Smooth muscle cell (in vitro differentiated cells): ENCODE results near the gene PGA4. TPM values are rescaled to one million over a fixed set of nuclear protein-coding genes. Genes with fewer than 3 reads are reported as not detected.

Experiments used
- DNase-seq: peaks from one replicate; lab custom pipeline; 2025; ENCODE audit not compliant: unreplicated experiment; lab: John Stamatoyannopoulos, UW
- H2AFZ ChIP-seq: fragments of 200-600 bp; sonication (generic); 2 replicates; pipeline ENCODE4 v1.6.0; 2016; ENCODE audit warnings: antibody characterized with exemption, low read depth, mild to moderate bottlenecking
- H3F3A ChIP-seq: fragments of 200-600 bp; sonication (generic); 2 replicates; pipeline ENCODE4 v1.6.0; 2017; ENCODE audit warnings: antibody characterized with exemption, low read depth
- H3K27ac ChIP-seq: fragments of 200-600 bp; sonication (generic); 2 replicates; pipeline ENCODE4 v1.5.1; 2016; ENCODE audit warnings: low read depth, mild to moderate bottlenecking
- H3K27me3 ChIP-seq: fragments of 200-600 bp; sonication (generic); 2 replicates; pipeline ENCODE4 v1.6.1; 2016; ENCODE audit warnings: low read depth, mild to moderate bottlenecking
- H3K36me3 ChIP-seq: fragments of 200-600 bp; sonication (generic); 2 replicates; pipeline ENCODE4 v1.5.1; 2016; ENCODE audit warnings: low read depth
- H3K4me1 ChIP-seq: fragments of 200-600 bp; sonication (generic); 2 replicates; pipeline ENCODE4 v1.5.1; 2016; ENCODE audit warnings: low read depth
- H3K4me2 ChIP-seq: fragments of 200-600 bp; sonication (generic); 2 replicates; pipeline ENCODE4 v1.6.0; 2016; ENCODE audit warnings: mild to moderate bottlenecking
- H3K4me3 ChIP-seq: fragments of 200-600 bp; sonication (generic); 2 replicates; pipeline ENCODE4 v1.5.1; 2016; ENCODE audit warnings: mild to moderate bottlenecking
- H3K79me2 ChIP-seq: fragments of 200-600 bp; sonication (generic); 2 replicates; pipeline ENCODE4 v1.6.0; 2016; ENCODE audit warnings: low read depth, mild to moderate bottlenecking
- H3K9ac ChIP-seq: fragments of 200-600 bp; sonication (generic); 2 replicates; pipeline ENCODE4 v1.6.0; 2016; ENCODE audit warnings: low read depth
- H3K9me3 ChIP-seq: fragments of 200-600 bp; sonication (generic); replicated peaks from 2 replicates; pipeline ENCODE4 v1.5.1; 2016; ENCODE audit warnings: low read depth
- H4K20me1 ChIP-seq: fragments of 200-600 bp; sonication (generic); 2 replicates; pipeline ENCODE4 v1.6.0; 2016; ENCODE audit warnings: low read depth
- CTCF ChIP-seq: fragments of 200-600 bp; sonication (generic); IDR thresholded peaks from 2 replicates; pipeline ENCODE4 v1.5.1; 2017; ENCODE audit warnings: borderline replicate concordance, mild to moderate bottlenecking, antibody characterized with exemption; ENCODE audit not compliant: insufficient read depth, poor library complexity, severe bottlenecking
- WGBS: methylation state at CpG from one replicate; pipeline ENCODE4 v1.1.7; 2016; ENCODE audit warnings: low lambda C conversion rate; 5-methylcytosine and 5-hydroxymethylcytosine counted together
- polyA plus RNA-seq: library from polyadenylated mRNA; unstranded; fragments of >200 nt; fragmentation: Nextera tagmentation; extraction: Ambion mirVana; gene quantifications from 2 replicates; pipeline ENCODE4 v1.2.1, GENCODE V29; 2016
- total RNA-seq: library from RNA; depleted of rRNA; stranded (reverse); fragments of >200 nt; gene quantifications from 2 replicates; pipeline ENCODE4 v1.2.3, GENCODE V29; 2014

Gene PGA4
- total and polyA plus RNA-seq, 2 experiments from 2014 or later = not detected

- no peak overlapping the region for H3K9ac ChIP-seq
- no peak for TF ChIP-seq CTCF
- H3K36me3 ChIP-seq = no peaks in the 10 kb centered on the region
- no peaks in the 10 kb centered on the region for H3K4me1 ChIP-seq
- H4K20me1 ChIP-seq = no peaks in the 10 kb centered on the region
- 90% methylated on average over 4 of the region's 4 CpGs for WGBS
- H3K4me3 ChIP-seq = no peak overlapping the region
- H3K27ac ChIP-seq = no peak overlapping the region
- H3K27me3 ChIP-seq = no peaks in the 10 kb centered on the region
- no peaks in the 10 kb centered on the region for H3F3A ChIP-seq
- no peaks in the 10 kb centered on the region for H3K9me3 ChIP-seq
- no peak for DNase-seq
- H3K4me2 ChIP-seq = no peak overlapping the region
- no peaks in the 10 kb centered on the region for H3K79me2 ChIP-seq
- H2AFZ ChIP-seq = no peak overlapping the region
Measured at GRCh38 chr11:61266602-61267001, 44.5 kb downstream of the PGA4 start.

- Histone ChIP-seq H3K4me2 (no peak overlapping the region), H3K9me3 (no peaks in the 10 kb centered on the region), H3F3A (no peaks in the 10 kb centered on the region), H3K79me2 (no peaks in the 10 kb centered on the region), H4K20me1 (no peaks in the 10 kb centered on the region), H3K4me1 (no peaks in the 10 kb centered on the region), H3K36me3 (no peaks in the 10 kb centered on the region), H3K9ac (no peak overlapping the region), H2AFZ (no peak overlapping the region), H3K27ac (no peak overlapping the region), H3K4me3 (no peak overlapping the region), H3K27me3 (no peaks in the 10 kb centered on the region)
- TF ChIP-seq CTCF = no peak
- DNase-seq = no peak
- WGBS = 87% methylated on average over 6 of the region's 6 CpGs
Measured at GRCh38 chr11:61267437-61267841, 45.3 kb downstream of the PGA4 start.

GRCh38 chr11:61268588-61269250 is 46.6 kb downstream of the PGA4 start:
- no peak for DNase-seq
- H2AFZ ChIP-seq = no peak overlapping the region
- no peaks in the 10 kb centered on the region for H3K27me3 ChIP-seq
- TF ChIP-seq CTCF = no peak
- no peaks in the 10 kb centered on the region for H3K36me3 ChIP-seq
- WGBS = 97% methylated on average over 15 of the region's 15 CpGs
- no peak overlapping the region for H3K27ac ChIP-seq
- H3K9me3 ChIP-seq = no peaks in the 10 kb centered on the region
- no peak overlapping the region for H3K4me2 ChIP-seq
- no peaks in the 10 kb centered on the region for H3F3A ChIP-seq
- H3K79me2 ChIP-seq = no peaks in the 10 kb centered on the region
- H3K9ac ChIP-seq = no peak overlapping the region
- no peak overlapping the region for H3K4me3 ChIP-seq
- no peaks in the 10 kb centered on the region for H3K4me1 ChIP-seq
- H4K20me1 ChIP-seq = no peaks in the 10 kb centered on the region
